Endothelial cell (in vitro differentiated cells): ENCODE results near the gene PA2G4. TPM values are rescaled to one million over a fixed set of nuclear protein-coding genes. Genes with fewer than 3 reads are reported as not detected.

Source experiments
- DNase-seq: peaks from one replicate; pipeline ENCODE4 v3.0.0; 2021; ENCODE audit warnings: low spot score
- H3K27ac Mint-ChIP-seq: one replicate; pipeline ENCODE4 v1.8.0; 2021; ENCODE audit warnings: mixed read lengths, inconsistent platforms; ENCODE audit not compliant: unreplicated experiment
- H3K27me3 Mint-ChIP-seq: one replicate; pipeline ENCODE4 v1.8.0; 2021; ENCODE audit warnings: mild to moderate bottlenecking, moderate library complexity, mixed read lengths, inconsistent platforms; ENCODE audit not compliant: unreplicated experiment
- H3K36me3 Mint-ChIP-seq: one replicate; pipeline ENCODE4 v1.8.0; 2021; ENCODE audit warnings: mild to moderate bottlenecking, low read depth, mixed read lengths, inconsistent platforms; ENCODE audit not compliant: unreplicated experiment
- H3K4me1 Mint-ChIP-seq: one replicate; pipeline ENCODE4 v1.8.0; 2021; ENCODE audit warnings: mild to moderate bottlenecking, mixed read lengths, inconsistent platforms; ENCODE audit not compliant: unreplicated experiment
- H3K4me3 Mint-ChIP-seq: one replicate; pipeline ENCODE4 v1.8.0; 2021; ENCODE audit warnings: mild to moderate bottlenecking, mixed read lengths, inconsistent platforms; ENCODE audit not compliant: unreplicated experiment
- H3K9me3 Mint-ChIP-seq: one replicate; pipeline ENCODE4 v1.8.0; 2021; ENCODE audit warnings: mixed read lengths, inconsistent platforms; ENCODE audit not compliant: unreplicated experiment
- CTCF ChIP-seq: fragments of 200-600 bp; sonication (generic); IDR thresholded peaks from one replicate; pipeline ENCODE4 v1.5.0; 2021; ENCODE audit warnings: antibody characterized with exemption; ENCODE audit not compliant: unreplicated experiment
- total RNA-seq: library from RNA; stranded (reverse); fragmentation: NEBNext Ultra II Directional; extraction: Animal tissue kit (Norgen Biotek cat#: 25700); gene quantifications from one replicate; pipeline ENCODE4 v1.2.1, GENCODE V29; 2021; ENCODE audit not compliant: unreplicated experiment

Gene PA2G4
- total RNA-seq, 1 donor from 2014 or later, result 84.3 TPM

GRCh38 chr12:56118688-56119357 lies 14.5 kb downstream of the PA2G4 start:
- Mint-ChIP-seq H3K27ac (peak overlapping the region; percentile 100), H3K4me1 (peaks cover 44% of the 10 kb centered on the region), H3K4me3 (peak overlapping the region; percentile 99), H3K27me3 (peaks cover 25% of the 10 kb centered on the region), H3K36me3 (peaks cover 51% of the 10 kb centered on the region), H3K9me3 (no peaks in the 10 kb centered on the region)
- no peak for DNase-seq
- no peak for TF ChIP-seq CTCF

GRCh38 chr12:56119361-56119796 lies 15.0 kb downstream of the PA2G4 start:
- Mint-ChIP-seq H3K36me3 (peaks cover 51% of the 10 kb centered on the region), H3K9me3 (no peaks in the 10 kb centered on the region), H3K4me3 (peak overlapping the region; percentile 99), H3K27me3 (peaks cover 25% of the 10 kb centered on the region), H3K27ac (peak overlapping the region; percentile 100), H3K4me1 (peaks cover 50% of the 10 kb centered on the region)
- peak; percentile 67 for TF ChIP-seq CTCF
- peak; percentile 68 for DNase-seq

- TF ChIP-seq CTCF, result no peak
- Mint-ChIP-seq H3K27me3 (peaks cover 27% of the 10 kb centered on the region), H3K4me1 (peaks cover 58% of the 10 kb centered on the region), H3K4me3 (peak overlapping the region; percentile 85), H3K9me3 (no peaks in the 10 kb centered on the region), H3K36me3 (peaks cover 51% of the 10 kb centered on the region), H3K27ac (peak overlapping the region; percentile 100)
- no peak for DNase-seq
These were observed 15.9 kb downstream of the PA2G4 start for GRCh38 chr12:56120158-56120846.

GRCh38 chr12:56121204-56121870 lies 17.0 kb downstream of the PA2G4 start:
- H3K27me3 Mint-ChIP-seq, result peaks cover 20% of the 10 kb centered on the region
- no peaks in the 10 kb centered on the region for H3K9me3 Mint-ChIP-seq

More at GRCh38 chr12:56121204-56121870, 17.0 kb downstream of the PA2G4 start:
- DNase-seq, result no peak
- peaks cover 44% of the 10 kb centered on the region for H3K36me3 Mint-ChIP-seq
- H3K27ac Mint-ChIP-seq, result no peak overlapping the region
- peak overlapping the region; percentile 85 for H3K4me3 Mint-ChIP-seq
- peaks cover 61% of the 10 kb centered on the region for H3K4me1 Mint-ChIP-seq
- TF ChIP-seq CTCF, result no peak
